Germinal center (tissue), 1 donor: ENCODE data around the gene OSCAR.
"Not testable (repeated sequence)": the region's sequence is repeated elsewhere in the genome, so short reads cannot be mapped to it uniquely, and the experiment has no call there.

ENCODE experiments used
- DNase-seq: peaks from one replicate; pipeline ENCODE4 v3.0.0; 2012; ENCODE audit warnings: mixed read lengths, low spot score

The OSCAR gene

GRCh38 chr19:54125713-54126112, 25.1 kb upstream of the OSCAR start:
- no peak for DNase-seq

- no peak for DNase-seq
Observed at GRCh38 chr19:54124393-54124792, 23.8 kb upstream of the OSCAR start.

- no peak for DNase-seq
Observed at GRCh38 chr19:54123682-54124081, 23.1 kb upstream of the OSCAR start.

GRCh38 chr19:54121259-54121658, 20.7 kb upstream of the OSCAR start:
- DNase-seq: no peak

GRCh38 chr19:54115109-54116063, 14.8 kb upstream of the OSCAR start, which contains the start of the genes PRPF31 and TFPT:
PRPF31 (plus strand) TSS chr19:54115754; CDS start chr19:54118279, 2,525 bp downstream.
TFPT (minus strand) TSS chr19:54115657; CDS start chr19:54115269, 388 bp downstream.
- DNase-seq: peak; percentile 97

DNA sequence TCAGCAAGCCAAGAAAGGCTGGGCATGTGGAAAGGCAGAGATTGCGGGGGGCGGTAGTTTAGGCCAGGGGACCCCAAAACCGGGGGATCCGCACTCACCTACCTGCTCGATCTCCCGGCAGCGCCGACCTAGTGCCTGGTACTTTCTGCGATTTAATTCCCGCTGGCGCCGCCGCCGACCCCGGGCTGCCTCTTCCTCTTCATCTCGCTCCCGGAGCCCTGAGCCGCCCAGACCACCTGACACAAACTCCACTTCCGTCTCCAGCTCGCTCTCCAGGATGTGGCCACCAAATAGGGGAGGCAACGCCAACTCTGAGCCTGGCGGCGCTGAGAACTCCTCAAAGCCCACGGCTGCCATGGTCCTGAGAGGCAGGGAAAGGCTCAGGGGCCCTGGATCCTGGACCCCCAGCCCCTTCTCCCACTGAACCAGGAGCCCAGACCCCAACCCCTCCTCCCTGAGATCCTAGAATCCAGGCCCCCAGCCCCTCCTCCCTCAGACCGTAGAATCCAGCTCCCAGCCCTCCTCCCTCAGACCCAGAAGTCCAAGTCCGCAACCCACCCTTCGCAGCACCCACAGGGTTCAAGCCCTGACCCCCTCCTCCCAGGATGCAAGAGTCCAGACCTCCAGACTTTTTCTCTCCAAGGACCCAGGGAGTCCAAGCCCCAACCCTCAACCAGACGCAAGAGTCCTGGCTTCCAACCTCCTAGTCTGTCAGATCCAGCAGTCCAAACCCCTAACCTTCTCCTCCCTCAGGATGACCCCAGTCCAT, 13.9 kb upstream of the OSCAR start:
- peak; percentile 58 for DNase-seq

DNA sequence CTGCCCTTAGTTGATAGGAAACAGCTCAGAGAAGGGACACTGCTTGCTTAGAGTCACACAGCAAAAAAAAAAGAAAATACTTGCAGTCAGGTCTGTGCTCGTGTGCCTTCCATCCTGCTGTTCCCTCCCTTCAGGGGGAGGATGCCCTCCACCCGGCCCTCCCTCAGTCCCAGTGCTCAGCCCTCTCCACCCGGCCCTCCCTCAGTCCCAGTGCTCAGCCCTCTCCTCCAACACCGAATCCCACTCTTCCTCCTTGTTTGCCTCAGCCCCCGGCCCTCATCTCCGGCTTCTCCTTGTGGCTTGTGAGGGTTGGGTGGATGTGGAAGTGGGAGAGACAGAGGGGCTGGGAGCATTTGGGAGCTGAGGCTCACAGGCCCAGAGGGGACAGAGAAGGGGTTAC, 9.0 kb upstream of the OSCAR start:
- DNase-seq: no peak

- DNase-seq: no peak
Observed at GRCh38 chr19:54108496-54108895, 7.9 kb upstream of the OSCAR start.

- DNase-seq: no peak
Observed at GRCh38 chr19:54107876-54108490, 7.4 kb upstream of the OSCAR start.

DNA sequence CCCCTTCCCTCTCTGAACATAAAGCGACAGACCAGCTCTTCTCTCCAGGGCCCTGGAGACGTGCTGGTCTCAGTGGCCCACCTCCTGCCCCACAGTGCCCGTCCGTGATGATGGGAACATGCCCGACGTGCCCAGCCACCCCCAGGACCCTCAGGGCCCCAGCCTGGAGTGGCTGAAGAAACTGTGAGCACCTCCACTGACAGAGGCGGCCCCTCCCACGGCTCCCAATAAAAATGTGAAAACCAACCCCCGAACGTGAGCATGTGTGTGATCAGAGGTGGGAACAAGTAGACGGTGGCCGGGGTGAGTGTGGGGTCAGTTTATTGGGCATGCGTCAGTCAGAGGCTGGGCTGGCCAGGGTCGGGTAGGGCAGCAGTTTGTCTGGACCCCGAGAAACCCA, 6.1 kb upstream of the OSCAR start:
- DNase-seq: no peak

DNA sequence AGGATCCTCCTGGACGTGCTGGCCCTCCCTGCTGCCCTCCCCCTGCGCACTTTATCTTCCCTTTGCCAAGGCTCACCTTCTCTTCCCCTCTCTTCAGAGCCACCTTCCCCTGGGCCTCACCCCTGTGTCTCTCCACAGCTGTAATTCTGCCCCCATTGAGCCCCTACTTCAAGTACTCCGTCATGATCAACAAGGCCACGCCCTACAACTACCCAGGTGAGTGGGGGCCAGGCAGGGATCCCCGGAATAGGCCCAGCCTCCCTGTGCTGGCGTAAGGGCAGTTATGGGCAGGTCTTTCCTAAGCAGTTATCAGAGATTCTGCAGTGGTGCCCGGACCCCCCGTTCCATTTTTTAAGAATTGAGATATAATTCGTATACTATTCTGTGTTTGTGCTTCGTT, 5.2 kb upstream of the OSCAR start:
- no peak for DNase-seq

GRCh38 chr19:54104998-54105715, 4.6 kb upstream of the OSCAR start:
- DNase-seq: no peak

- DNase-seq: peak; percentile 100
Observed at GRCh38 chr19:54102421-54103169, 2.0 kb upstream of the OSCAR start, which contains the start of gene NDUFA3. NDUFA3 (plus strand) TSS chr19:54102855; CDS start chr19:54102879, 24 bp downstream.

DNA sequence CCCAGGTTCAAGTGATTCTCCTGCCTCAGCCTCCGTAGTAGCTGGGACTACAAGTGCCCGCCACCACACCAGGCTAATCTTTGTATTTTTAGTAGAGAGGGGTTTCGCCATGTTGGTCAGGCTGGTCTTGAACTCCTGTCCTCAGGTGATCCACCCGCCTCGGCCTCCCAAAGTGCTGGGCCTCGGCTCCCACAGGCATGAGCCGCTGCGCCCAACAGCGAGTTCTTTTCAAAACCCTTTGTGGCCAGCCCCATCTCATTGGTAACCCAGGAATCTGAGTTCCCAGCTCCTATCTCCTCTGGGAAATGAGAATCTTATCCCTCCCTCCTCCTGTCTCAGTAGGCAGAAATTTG, 724 bp downstream of the OSCAR start:
- not testable (repeated sequence) for DNase-seq

- DNase-seq: no peak
Observed at GRCh38 chr19:54099190-54099902, 1.3 kb downstream of the OSCAR start.

GRCh38 chr19:54096617-54097106, 3.9 kb downstream of the OSCAR start:
- no peak for DNase-seq

DNA sequence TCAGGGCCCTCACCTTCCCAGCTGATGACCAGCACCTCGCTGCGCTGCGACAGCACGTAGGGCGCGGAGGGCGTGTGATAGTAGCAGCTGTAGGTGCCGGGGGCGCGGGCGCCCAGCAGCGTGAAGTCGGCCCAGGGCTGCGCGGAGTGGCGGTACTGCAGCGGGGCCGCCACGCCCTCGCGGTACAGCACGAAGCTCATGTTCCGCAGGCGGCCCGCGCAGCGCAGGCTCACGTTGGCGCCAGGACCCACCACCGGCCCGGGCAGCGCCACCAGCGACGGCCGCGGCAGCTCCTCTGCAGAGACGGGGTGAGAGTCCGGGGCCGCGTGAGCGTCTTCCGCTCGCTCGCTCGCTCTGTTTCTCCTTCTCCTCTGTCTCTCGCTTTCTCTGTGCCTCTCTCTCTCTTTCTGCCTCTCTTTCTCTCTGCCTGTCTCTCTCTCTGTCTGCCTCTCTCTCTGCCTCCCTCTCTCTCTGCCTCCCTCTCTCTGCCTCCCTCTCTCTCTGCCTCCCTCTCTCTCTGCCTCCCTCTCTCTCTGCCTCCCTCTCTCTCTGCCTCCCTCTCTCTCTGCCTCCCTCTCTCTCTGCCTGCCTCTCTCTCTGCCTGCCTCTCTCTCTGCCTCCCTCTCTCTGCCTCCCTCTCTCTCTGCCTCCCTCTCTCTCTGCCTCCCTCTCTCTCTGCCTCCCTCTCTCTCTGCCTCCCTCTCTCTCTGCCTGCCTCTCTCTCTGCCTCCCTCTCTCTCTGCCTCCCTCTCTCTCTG, 4.6 kb downstream of the OSCAR start:
- peak; percentile 51 for DNase-seq

DNA sequence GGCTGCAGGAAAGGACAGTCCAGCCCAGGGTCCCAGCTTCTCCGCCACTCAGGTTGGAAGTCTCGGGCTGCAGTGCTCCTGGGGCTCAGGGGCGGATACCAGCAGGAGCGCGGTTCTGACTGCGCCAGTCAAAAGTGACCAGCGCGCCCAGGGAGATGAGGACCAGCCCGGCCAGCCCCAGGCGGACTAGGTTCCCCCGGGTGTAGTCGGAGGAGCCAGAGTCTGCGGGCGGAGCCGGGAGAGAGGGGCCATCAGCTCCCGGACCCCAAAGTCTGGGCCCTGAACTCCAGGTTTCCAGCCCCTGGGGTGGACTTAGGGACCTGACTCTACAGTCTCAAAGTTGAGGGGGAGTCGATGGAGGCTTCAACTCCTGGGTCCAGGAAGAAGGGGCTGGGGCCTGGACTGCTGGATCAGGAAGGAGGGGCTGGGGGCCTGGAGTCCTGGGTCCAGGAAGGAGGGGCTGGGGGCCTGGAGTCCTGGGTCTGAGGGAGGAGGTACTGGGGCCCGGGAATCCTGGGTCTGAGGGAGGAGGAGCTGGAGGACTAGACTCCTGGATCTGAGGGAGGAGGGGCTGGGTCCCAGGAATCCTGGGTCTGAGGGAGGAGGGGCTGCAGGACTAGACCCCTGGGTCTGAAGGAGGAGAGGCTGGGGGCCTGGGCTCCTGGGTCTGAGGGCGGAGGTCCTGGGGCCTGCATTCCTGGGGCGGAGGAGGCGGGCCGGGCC, 5.3 kb downstream of the OSCAR start:
- no peak for DNase-seq
